ENCODE measurements around the gene BMAL1. TPM values are rescaled to one million over a fixed set of nuclear protein-coding genes. Genes with fewer than 3 reads are reported as not detected.

Gene BMAL1
- total RNA-seq, 1 experiment from 2014 or later, result not detected

GRCh38 chr11:13301522-13301921 is 23.9 kb downstream of the BMAL1 start:
- H3K79me2 ChIP-seq (ENCODE audit: low read length), result no peaks in the 10 kb centered on the region
- no peak overlapping the region for H3K4me3 ChIP-seq (ENCODE audit: low read length)
- H4K20me1 ChIP-seq (ENCODE audit: insufficient read depth, low read depth, low read length), result no peaks in the 10 kb centered on the region
- no peak overlapping the region for H3K27ac ChIP-seq (ENCODE audit: low read length)
- H3K4me1 ChIP-seq (ENCODE audit: low read length), result no peaks in the 10 kb centered on the region
- no peaks in the 10 kb centered on the region for H3K36me3 ChIP-seq (ENCODE audit: insufficient read depth, low read length)
- H2AFZ ChIP-seq (ENCODE audit: low read length), result no peak overlapping the region
- H3K4me2 ChIP-seq (ENCODE audit: low read depth, low read length, poor library complexity, severe bottlenecking), result no peak overlapping the region
- no peaks in the 10 kb centered on the region for H3K9me3 ChIP-seq (ENCODE audit: low read length)
- H3K9me2 ChIP-seq (replicated peaks; ENCODE audit: insufficient read depth, low read length), result no peaks in the 10 kb centered on the region
- DNase-seq, result no peak
- no peak overlapping the region for H3K9ac ChIP-seq (ENCODE audit: low read length)
- no peaks in the 10 kb centered on the region; the same call in 1 of the 2 replicates for H3K27me3 ChIP-seq (ENCODE audit: low read length)

- no peaks in the 10 kb centered on the region for H3K9me3 ChIP-seq (ENCODE audit: low read length)
- no peaks in the 10 kb centered on the region for H3K4me1 ChIP-seq (ENCODE audit: low read length)
- H4K20me1 ChIP-seq (ENCODE audit: insufficient read depth, low read depth, low read length), result no peaks in the 10 kb centered on the region
- H3K27ac ChIP-seq (ENCODE audit: low read length), result no peak overlapping the region
- no peaks in the 10 kb centered on the region for H3K79me2 ChIP-seq (ENCODE audit: low read length)
- H3K4me3 ChIP-seq (ENCODE audit: low read length), result no peak overlapping the region
- H3K9me2 ChIP-seq (replicated peaks; ENCODE audit: insufficient read depth, low read length), result no peaks in the 10 kb centered on the region
- no peak overlapping the region for H2AFZ ChIP-seq (ENCODE audit: low read length)
- H3K9ac ChIP-seq (ENCODE audit: low read length), result no peak overlapping the region
- no peak overlapping the region for H3K4me2 ChIP-seq (ENCODE audit: low read depth, low read length, poor library complexity, severe bottlenecking)
- H3K36me3 ChIP-seq (ENCODE audit: insufficient read depth, low read length), result no peaks in the 10 kb centered on the region
- no peak for DNase-seq
- H3K27me3 ChIP-seq (ENCODE audit: low read length), result no peaks in the 10 kb centered on the region; the same call in 1 of the 2 replicates
Measured at GRCh38 chr11:13302420-13302958, 24.9 kb downstream of the BMAL1 start.

- Histone ChIP-seq H3K4me1 (ENCODE audit: low read length) (no peaks in the 10 kb centered on the region), H3K27ac (ENCODE audit: low read length) (no peak overlapping the region), H3K9me3 (ENCODE audit: low read length) (no peaks in the 10 kb centered on the region), H3K9me2 (replicated peaks; ENCODE audit: insufficient read depth, low read length) (no peaks in the 10 kb centered on the region), H2AFZ (ENCODE audit: low read length) (no peak overlapping the region), H3K4me3 (ENCODE audit: low read length) (no peak overlapping the region), H4K20me1 (ENCODE audit: insufficient read depth, low read depth, low read length) (no peaks in the 10 kb centered on the region), H3K79me2 (ENCODE audit: low read length) (no peaks in the 10 kb centered on the region), H3K36me3 (ENCODE audit: insufficient read depth, low read length) (no peaks in the 10 kb centered on the region), H3K4me2 (ENCODE audit: low read depth, low read length, poor library complexity, severe bottlenecking) (no peak overlapping the region), H3K27me3 (ENCODE audit: low read length) (no peaks in the 10 kb centered on the region; the same call in 1 of the 2 replicates), H3K9ac (ENCODE audit: low read length) (no peak overlapping the region)
- DNase-seq, result peak; percentile 47
Measured at GRCh38 chr11:13303668-13304649, 26.4 kb downstream of the BMAL1 start.

GRCh38 chr11:13304655-13305335 is 27.2 kb downstream of the BMAL1 start:
- H2AFZ ChIP-seq (ENCODE audit: low read length), result no peak overlapping the region
- no peak overlapping the region for H3K4me3 ChIP-seq (ENCODE audit: low read length)
- H3K9ac ChIP-seq (ENCODE audit: low read length), result no peak overlapping the region
- H3K27ac ChIP-seq (ENCODE audit: low read length), result no peak overlapping the region
- H4K20me1 ChIP-seq (ENCODE audit: insufficient read depth, low read depth, low read length), result no peaks in the 10 kb centered on the region
- H3K79me2 ChIP-seq (ENCODE audit: low read length), result no peaks in the 10 kb centered on the region
- no peaks in the 10 kb centered on the region; the same call in 1 of the 2 replicates for H3K27me3 ChIP-seq (ENCODE audit: low read length)
- H3K9me2 ChIP-seq (replicated peaks; ENCODE audit: insufficient read depth, low read length), result no peaks in the 10 kb centered on the region
- no peaks in the 10 kb centered on the region for H3K9me3 ChIP-seq (ENCODE audit: low read length)
- no peaks in the 10 kb centered on the region for H3K4me1 ChIP-seq (ENCODE audit: low read length)
- DNase-seq, result no peak
- no peak overlapping the region for H3K4me2 ChIP-seq (ENCODE audit: low read depth, low read length, poor library complexity, severe bottlenecking)
- H3K36me3 ChIP-seq (ENCODE audit: insufficient read depth, low read length), result no peaks in the 10 kb centered on the region

- Histone ChIP-seq H4K20me1 (ENCODE audit: insufficient read depth, low read depth, low read length) (no peaks in the 10 kb centered on the region), H3K4me1 (ENCODE audit: low read length) (no peaks in the 10 kb centered on the region), H3K79me2 (ENCODE audit: low read length) (no peaks in the 10 kb centered on the region), H3K4me2 (ENCODE audit: low read depth, low read length, poor library complexity, severe bottlenecking) (no peak overlapping the region), H2AFZ (ENCODE audit: low read length) (no peak overlapping the region), H3K9me2 (replicated peaks; ENCODE audit: insufficient read depth, low read length) (no peaks in the 10 kb centered on the region), H3K9me3 (ENCODE audit: low read length) (no peaks in the 10 kb centered on the region), H3K9ac (ENCODE audit: low read length) (no peak overlapping the region), H3K4me3 (ENCODE audit: low read length) (no peak overlapping the region), H3K27me3 (ENCODE audit: low read length) (no peaks in the 10 kb centered on the region; the same call in 1 of the 2 replicates), H3K36me3 (ENCODE audit: insufficient read depth, low read length) (no peaks in the 10 kb centered on the region), H3K27ac (ENCODE audit: low read length) (no peak overlapping the region)
- no peak for DNase-seq
Measured at GRCh38 chr11:13308704-13309103, 31.1 kb downstream of the BMAL1 start.

GRCh38 chr11:13309156-13309555 is 31.6 kb downstream of the BMAL1 start:
- no peak overlapping the region for H3K4me3 ChIP-seq (ENCODE audit: low read length)
- no peaks in the 10 kb centered on the region for H4K20me1 ChIP-seq (ENCODE audit: insufficient read depth, low read depth, low read length)
- no peak overlapping the region for H3K27ac ChIP-seq (ENCODE audit: low read length)
- no peaks in the 10 kb centered on the region for H3K9me3 ChIP-seq (ENCODE audit: low read length)
- no peak for DNase-seq
- H3K27me3 ChIP-seq (ENCODE audit: low read length), result no peaks in the 10 kb centered on the region
- no peaks in the 10 kb centered on the region for H3K36me3 ChIP-seq (ENCODE audit: insufficient read depth, low read length)
- no peaks in the 10 kb centered on the region for H3K4me1 ChIP-seq (ENCODE audit: low read length)
- H3K9me2 ChIP-seq (replicated peaks; ENCODE audit: insufficient read depth, low read length), result no peaks in the 10 kb centered on the region
- H3K9ac ChIP-seq (ENCODE audit: low read length), result no peak overlapping the region
- no peak overlapping the region for H2AFZ ChIP-seq (ENCODE audit: low read length)
- no peaks in the 10 kb centered on the region for H3K79me2 ChIP-seq (ENCODE audit: low read length)
- no peak overlapping the region for H3K4me2 ChIP-seq (ENCODE audit: low read depth, low read length, poor library complexity, severe bottlenecking)

GRCh38 chr11:13310443-13310842 is 32.9 kb downstream of the BMAL1 start:
- H3K4me1 ChIP-seq (ENCODE audit: low read length), result no peaks in the 10 kb centered on the region
- no peaks in the 10 kb centered on the region for H4K20me1 ChIP-seq (ENCODE audit: insufficient read depth, low read depth, low read length)
- no peaks in the 10 kb centered on the region for H3K27me3 ChIP-seq (ENCODE audit: low read length)
- no peak overlapping the region for H3K27ac ChIP-seq (ENCODE audit: low read length)
- no peaks in the 10 kb centered on the region for H3K9me3 ChIP-seq (ENCODE audit: low read length)
- no peaks in the 10 kb centered on the region for H3K36me3 ChIP-seq (ENCODE audit: insufficient read depth, low read length)
- H3K4me2 ChIP-seq (ENCODE audit: low read depth, low read length, poor library complexity, severe bottlenecking), result no peak overlapping the region
- no peak overlapping the region for H3K9ac ChIP-seq (ENCODE audit: low read length)
- no peak overlapping the region for H2AFZ ChIP-seq (ENCODE audit: low read length)
- no peak overlapping the region for H3K4me3 ChIP-seq (ENCODE audit: low read length)
- no peaks in the 10 kb centered on the region for H3K79me2 ChIP-seq (ENCODE audit: low read length)
- no peaks in the 10 kb centered on the region for H3K9me2 ChIP-seq (replicated peaks; ENCODE audit: insufficient read depth, low read length)
- no peak for DNase-seq

GRCh38 chr11:13311570-13311969 is 34.0 kb downstream of the BMAL1 start:
- Histone ChIP-seq H3K27me3 (ENCODE audit: low read length) (no peaks in the 10 kb centered on the region), H4K20me1 (ENCODE audit: insufficient read depth, low read depth, low read length) (no peaks in the 10 kb centered on the region), H3K4me2 (ENCODE audit: low read depth, low read length, poor library complexity, severe bottlenecking) (no peak overlapping the region), H2AFZ (ENCODE audit: low read length) (no peak overlapping the region), H3K79me2 (ENCODE audit: low read length) (no peaks in the 10 kb centered on the region), H3K9me2 (replicated peaks; ENCODE audit: insufficient read depth, low read length) (no peaks in the 10 kb centered on the region), H3K9ac (ENCODE audit: low read length) (no peak overlapping the region), H3K9me3 (ENCODE audit: low read length) (no peaks in the 10 kb centered on the region), H3K27ac (ENCODE audit: low read length) (no peak overlapping the region), H3K4me1 (ENCODE audit: low read length) (no peaks in the 10 kb centered on the region), H3K36me3 (ENCODE audit: insufficient read depth, low read length) (no peaks in the 10 kb centered on the region), H3K4me3 (ENCODE audit: low read length) (no peak overlapping the region)
- DNase-seq, result no peak

All from Karpas-422 (cell line).